IPS-NIHi11 (cell line): ENCODE measurements around the gene GATAD2A.

Source experiments
- DNase-seq: peaks from one replicate; pipeline ENCODE4 v3.0.0; 2012; ENCODE audit warnings: mixed read lengths, low spot score

Gene GATAD2A

DNA sequence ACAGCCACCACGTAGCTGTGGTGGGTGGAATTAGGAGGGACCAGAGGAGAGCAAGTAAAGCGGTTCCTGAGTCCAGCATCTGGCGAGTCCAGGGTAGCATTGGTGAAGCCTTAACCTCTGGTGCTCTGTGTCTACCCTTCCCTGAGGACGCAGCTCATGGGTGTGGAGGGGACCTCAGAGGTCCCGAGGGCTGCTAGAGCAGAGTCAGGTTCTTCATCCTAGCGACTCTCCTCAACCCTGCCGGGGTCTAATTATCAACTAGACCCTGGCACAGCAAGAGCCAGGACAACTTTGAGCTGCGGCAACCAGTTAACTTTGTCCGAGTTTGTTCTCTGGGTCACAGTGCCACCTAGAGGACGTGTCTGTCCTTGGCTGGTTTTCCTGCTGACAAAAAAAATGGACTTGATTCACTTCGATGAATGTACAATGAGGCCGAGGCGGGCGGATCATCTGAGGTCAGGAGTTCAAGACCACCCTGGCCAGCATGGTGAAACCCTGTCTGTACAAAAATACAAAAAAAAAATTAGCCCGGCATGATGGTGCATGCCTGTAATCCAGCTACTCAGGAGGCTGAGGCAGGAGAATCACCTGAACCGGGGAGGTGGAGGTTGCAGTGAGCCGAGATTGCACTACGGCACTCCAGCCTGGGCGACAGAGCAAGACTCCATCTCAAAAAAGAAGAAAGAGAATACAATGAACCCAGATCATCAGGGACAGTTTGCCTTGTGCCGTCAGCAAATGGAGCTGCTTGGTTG, 84.9 kb downstream of the GATAD2A start:
- DNase-seq: peak; percentile 79

DNA sequence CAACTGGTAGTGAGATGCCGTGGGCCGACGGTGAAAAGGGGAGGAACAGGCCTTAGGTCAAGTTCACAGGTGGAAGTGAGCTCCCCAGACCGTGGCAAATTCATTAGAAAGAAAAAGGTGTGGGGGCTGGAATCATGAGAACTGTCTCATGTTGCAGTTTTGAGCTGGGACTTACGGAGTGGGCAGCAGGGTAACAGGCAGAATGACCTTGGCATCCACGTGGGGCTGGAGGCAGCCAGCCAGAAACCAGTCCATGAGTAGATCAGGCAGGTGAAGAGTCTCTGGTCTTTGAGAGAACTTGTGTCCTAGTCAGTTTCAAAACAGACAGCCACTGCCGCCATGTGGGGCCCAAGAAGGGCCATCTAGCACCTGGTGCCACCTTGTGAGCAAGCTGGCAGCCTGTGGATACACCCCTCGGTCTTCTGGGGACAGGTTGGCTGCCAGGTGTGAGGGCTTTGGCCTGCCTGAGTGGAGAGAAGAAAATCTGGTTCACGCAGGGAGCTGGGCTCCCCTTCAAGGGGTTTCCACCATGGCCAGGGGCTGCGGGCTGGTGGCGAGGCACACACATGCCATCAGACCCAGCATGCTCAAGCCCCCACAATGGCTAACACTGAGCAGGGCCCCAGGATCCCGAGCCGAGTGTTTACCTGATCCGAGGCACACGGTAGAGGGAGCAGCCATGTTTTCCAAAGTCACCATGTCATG, 86.0 kb downstream of the GATAD2A start:
- no peak for DNase-seq

DNA sequence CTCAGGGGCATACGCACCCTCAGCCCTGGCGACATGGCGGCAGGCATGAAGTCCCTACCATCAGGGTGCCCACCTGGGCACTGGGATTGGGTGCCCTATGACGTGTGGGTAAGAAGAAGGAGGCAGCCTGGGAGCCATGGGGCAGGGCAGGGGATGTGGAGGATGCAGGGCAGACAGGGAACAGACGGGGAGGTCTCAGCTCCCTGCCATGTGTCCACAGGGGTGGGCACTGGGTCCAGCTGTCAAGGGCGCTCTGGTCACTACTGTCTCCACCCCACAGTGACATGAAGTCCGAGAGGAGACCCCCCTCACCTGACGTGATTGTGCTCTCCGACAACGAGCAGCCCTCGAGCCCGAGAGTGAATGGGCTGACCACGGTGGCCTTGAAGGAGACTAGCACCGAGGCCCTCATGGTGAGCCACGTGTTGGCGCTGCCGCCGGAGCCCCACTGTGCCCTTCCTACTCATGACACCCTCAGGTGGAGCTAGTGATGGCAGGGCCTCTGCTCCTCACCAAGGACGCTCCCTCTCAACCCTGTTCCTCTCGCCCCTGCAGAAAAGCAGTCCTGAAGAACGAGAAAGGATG, 86.6 kb downstream of the GATAD2A start:
- DNase-seq: no peak

DNA sequence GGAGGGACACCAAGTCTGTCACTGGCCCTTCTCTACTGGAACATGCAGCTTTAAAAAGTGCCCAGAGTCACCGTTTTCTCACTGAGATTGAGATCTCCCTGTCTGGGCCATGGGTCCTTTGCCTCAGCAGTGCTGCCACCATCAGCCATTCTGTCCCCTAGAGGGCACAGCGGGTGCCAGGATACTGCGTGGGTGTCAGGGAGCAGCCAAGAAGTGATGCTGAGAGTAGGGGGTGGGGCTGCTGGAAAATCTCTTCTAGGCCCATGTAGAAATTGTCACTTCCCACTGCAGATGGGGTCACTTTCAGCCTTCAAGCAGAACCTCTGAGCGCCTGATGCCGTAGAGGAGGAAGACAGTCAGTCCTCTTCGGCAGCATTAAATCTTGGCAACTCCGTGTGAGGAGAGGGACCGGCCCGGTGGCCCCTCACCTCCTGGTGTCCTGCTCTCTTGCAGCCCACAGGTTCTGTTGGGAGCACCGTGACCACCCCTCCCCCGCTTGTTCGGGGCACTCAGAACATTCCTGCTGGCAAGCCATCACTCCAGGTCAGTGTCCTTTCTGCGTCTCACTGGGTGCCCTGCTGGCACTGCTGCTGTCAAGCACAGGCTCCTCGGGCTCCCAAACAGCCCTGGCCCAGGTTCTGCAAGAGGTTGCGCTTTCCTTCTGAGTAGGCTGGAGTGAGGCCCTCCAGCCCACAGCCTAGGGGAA, 88.5 kb downstream of the GATAD2A start:
- no peak for DNase-seq

DNA sequence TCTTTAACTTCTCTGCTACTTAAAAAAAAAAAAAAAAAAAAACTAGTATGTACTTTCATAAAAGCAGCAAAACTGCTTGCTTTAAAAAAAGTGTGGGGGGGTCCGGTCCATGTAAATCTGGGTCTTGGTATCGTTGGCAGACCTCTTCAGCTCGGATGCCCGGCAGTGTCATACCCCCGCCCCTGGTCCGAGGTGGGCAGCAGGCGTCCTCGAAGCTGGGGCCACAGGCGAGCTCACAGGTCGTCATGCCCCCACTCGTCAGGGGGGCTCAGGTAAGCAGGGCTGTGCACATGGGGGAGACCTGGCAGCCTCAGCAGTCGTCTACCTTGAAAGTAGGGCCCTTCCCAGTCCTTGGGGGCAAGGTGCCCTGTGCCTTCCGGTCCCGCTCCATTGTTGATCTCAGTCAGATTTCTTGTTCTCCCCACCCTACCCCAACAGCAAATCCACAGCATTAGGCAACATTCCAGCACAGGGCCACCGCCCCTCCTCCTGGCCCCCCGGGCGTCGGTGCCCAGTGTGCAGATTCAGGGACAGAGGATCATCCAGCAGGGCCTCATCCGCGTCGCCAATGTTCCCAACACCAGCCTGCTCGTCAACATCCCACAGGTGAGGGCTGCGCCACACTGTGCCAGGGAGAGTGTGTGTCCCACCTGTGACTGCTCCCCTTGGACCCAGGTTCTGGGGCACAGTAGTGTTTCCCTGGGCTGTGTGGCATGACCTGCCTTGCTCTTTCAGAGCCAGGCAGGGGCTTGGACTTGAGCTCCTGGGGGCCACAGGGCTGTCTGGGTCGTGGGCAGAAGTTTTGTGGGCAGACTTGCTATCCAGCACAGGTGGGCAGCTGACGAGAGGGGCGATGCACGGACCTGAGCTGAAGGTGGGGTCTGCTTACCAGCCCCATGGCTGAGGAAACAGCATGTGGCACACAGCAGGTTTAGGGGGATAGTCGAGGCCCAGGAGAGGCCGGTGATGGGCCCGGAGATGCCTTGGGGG, 90.4 kb downstream of the GATAD2A start:
- DNase-seq: no peak

DNA sequence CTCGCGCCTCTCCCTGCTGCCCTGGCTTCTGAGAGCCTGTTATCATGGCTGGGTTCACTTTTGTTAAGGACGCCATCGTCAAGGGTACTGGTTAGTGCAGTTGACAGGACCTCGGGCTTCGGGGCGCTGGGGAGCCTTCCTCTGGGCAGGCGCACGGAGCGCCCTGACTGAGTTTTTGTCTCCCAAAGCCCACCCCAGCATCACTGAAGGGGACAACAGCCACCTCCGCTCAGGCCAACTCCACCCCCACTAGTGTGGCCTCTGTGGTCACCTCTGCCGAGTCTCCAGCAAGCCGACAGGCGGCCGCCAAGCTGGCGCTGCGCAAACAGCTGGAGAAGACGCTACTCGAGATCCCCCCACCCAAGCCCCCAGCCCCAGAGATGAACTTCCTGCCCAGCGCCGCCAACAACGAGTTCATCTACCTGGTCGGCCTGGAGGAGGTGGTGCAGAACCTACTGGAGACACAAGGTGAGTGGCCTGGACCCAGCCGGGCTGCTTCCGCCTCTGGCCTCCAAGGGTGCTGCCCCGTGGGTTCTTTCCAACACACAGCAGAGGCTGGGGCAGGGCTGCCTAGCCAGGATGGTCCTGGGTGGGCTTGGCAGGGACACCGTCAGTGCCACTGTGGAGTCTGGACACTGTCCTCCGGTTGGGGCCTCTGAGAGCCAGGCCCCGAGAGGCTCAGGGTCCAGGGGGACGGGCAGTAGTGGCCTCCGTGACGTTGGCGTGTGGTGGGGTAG, 92.9 kb downstream of the GATAD2A start:
- DNase-seq: no peak

DNA sequence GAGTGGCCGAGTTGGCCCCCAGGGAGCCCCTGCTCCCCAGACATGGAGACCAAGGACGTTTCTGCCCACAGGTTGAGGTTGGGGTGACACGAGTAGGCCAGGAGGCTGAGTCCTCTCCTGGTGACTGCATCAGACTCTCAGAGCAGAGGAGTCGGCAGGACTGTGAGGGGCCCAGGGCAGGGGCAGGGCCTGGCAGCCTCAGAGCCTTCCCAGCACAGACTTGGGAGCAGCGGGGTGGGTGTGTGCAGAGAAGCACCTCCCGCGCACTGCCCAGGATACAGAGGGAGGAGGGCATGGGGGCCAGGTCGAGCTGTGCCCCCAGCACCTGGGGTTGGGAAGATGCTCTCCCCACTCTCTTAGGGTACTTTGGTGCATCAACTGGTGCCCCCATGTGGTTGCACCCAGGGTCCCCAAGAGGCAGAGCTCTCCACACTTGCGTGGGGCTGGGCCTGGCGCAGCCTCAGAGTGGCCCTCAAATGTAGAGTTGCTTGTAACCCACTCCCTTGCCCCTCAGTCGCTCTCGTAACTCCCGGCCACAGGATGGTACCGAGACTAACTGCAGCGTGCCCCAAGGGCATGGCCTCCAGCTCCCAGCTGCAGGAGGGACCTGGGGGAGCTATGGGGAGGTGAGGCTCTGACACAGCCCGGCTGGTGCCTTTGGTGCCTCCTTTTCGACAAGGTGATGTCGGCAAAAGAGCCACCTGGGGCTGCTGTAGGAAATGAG, 94.0 kb downstream of the GATAD2A start:
- no peak for DNase-seq

DNA sequence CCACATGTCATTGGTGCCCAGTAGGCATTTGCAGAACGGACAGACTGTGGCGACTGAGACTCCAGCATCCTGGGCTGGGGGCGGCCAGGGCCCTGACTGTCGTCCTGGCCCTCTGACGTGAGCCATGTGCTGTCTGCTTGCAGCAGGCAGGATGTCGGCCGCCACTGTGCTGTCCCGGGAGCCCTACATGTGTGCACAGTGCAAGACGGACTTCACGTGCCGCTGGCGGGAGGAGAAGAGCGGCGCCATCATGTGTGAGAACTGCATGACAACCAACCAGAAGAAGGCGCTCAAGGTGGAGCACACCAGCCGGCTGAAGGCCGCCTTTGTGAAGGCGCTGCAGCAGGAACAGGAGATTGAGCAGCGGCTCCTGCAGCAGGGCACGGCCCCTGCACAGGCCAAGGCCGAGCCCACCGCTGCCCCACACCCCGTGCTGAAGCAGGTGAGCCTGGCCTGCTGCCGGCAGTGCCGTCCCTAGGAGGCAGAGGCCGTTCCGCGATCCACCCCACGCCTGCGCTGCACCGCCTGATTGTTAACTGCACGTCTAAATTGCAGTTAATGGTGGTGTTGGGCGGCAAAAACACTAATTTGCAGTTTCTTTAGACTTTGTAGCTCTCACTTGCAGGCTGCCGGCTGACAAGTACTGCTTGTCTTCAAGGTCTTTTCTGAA, 95.6 kb downstream of the GATAD2A start:
- DNase-seq: no peak

DNA sequence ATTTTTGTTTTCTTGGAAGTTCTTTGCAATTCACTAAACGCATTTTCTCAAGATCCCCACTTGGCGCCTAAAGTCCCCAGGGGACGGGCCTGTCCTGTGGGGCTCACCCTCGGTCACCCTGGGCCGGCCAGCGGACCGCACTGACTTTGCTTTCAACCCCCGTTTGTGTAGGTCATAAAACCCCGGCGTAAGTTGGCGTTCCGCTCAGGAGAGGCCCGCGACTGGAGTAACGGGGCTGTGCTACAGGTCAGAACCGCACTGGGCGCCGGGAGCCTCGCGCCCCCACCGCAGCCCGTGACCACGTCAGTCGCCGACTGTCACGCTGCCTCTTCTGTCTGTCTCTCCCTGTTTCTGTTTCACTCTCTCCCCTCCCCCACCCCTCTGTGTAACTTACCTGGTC, 96.3 kb downstream of the GATAD2A start:
- DNase-seq: no peak

DNA sequence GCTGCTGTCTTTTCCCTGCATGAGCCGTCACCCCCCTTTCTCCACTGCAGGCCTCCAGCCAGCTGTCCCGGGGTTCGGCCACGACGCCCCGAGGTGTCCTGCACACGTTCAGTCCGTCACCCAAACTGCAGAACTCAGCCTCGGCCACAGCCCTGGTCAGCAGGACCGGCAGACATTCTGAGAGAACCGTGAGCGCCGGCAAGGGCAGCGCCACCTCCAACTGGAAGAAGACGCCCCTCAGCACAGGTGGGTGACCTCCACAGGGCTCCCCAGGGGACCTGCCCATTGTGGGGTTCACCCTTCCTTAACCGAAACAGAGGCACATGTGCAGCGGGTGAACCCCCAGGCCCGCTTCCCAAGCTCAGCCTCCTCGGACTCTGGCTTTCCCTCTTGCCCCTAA, 96.8 kb downstream of the GATAD2A start:
- DNase-seq: no peak

DNA sequence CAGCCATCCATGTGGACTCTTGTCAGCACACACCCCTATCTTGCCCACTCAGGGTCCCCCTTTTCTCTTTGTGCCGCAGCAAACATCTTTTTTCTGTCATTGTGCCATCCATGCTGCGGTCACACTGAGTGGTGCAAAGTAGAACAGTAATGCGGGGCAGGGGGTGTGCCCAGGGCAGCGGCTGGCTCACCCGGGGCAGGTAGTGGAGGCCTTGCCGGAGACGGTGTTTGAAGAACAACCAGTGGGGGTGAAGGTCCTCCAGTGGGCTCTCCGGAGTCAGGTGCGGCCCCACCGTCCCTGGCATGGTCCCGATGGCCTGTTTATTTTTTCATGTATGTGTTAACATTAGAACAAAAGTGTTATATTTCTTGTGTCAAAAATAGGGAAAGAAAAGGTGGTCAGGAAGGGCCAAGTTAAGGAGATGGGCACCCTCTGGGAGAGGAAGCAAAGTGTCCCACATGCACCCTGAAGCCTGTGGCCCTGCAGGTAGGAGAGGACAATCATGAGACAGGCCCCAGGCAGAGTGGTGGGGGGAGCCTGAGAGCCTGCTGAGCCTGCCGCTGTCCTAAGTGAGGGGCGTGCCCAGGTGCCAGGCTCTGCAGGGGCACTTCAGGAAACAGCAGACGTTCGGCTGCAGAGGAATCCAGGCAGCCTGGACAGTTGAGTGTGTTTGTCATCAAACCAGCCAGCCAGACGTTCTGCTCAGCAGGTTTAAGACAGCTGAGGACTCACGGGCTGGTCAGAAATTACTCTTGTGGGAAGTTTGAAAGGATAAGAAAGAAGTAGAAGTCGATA, 97.5 kb downstream of the GATAD2A start:
- DNase-seq: no peak

DNA sequence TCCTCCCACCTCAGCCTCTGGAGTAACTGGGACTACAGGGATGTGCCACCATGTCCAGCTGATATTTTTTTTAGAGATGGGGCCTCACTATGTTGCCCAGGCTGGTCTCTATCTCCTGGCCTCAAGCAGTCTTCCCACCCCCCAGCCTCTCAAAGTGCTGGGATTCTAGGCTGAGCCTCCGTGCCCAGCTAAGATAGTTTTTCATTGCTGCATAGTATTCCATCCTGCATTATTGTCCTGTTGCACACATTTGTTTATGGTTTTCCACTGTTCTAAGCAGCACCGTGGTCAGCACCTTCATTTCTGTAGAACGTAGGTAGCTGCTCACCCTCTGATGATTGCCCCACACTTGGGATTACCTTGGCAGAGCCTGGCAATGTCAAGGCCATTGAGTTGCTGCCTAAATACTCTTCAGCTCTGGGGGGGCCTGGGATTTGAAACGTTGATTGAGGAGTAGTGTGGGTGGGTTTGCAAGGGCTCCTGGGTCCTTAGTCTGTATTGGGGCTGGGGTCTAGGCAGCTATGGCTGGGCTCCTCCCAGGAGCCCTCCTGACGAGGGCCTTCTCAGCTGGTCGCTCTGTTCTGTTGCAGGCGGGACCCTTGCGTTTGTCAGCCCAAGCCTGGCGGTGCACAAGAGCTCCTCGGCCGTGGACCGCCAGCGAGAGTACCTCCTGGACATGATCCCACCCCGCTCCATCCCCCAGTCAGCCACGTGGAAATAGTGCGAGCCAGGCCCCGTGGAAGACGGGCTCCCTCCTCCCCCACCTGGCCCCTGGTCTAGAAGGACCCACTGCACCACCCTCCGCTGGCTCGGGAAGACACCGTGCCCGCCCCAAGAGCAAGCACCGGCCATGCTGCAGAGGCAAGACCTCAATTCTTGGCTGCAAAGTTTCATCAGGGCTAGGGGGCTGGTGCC, 99.5 kb downstream of the GATAD2A start:
- DNase-seq: no peak

DNA sequence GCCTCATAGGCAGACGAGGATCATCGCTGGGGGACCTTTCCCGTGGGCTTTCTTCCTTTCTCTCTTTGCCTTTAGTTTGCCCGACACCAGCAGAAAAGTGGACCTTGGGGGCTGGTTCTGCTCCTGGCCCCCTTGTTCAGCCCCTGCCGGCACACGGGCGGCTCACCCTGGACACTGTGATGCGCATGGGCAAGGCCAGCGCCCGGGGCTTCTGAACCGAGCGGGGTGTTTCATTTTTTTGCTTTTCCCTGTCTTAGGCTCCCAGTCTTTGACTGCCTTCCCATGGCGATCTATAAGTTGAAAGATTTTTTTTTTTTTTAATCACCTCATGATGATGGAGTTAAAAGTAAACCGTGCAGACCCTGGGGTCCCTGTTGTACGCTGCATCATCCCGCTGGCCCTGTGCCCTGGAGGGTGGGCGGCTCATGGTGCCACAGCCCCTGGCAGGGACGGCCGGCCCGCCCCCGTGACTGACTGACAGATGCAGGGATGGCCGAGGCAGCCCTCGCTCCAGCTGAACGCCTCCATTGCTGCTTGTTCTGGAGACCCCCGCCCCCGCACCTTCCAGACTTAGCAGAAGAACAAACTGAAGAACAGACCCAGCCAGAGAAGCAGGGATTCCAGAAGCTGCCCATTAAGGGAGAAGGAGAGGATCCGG, 100.3 kb downstream of the GATAD2A start:
- DNase-seq: no peak

DNA sequence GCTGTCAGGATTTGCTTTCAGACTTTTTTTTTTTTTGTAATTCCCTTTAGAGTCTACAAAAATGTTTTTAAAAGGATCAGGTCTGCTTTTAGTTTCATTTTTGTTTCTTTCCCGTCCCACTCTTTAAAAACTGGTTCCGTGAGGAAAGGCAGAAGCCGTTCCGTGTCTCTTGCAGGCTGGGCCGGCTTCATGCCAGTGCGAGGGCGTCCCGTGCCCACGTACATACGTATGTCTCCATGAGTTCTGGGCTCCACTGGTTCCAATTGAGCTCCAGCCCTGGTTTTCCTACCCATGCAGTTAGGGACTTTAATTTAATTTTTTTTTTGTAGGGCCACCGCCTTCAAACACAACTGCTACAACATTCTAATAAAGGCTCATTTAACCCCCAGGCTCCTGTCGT, 101.1 kb downstream of the GATAD2A start:
- no peak for DNase-seq

DNA sequence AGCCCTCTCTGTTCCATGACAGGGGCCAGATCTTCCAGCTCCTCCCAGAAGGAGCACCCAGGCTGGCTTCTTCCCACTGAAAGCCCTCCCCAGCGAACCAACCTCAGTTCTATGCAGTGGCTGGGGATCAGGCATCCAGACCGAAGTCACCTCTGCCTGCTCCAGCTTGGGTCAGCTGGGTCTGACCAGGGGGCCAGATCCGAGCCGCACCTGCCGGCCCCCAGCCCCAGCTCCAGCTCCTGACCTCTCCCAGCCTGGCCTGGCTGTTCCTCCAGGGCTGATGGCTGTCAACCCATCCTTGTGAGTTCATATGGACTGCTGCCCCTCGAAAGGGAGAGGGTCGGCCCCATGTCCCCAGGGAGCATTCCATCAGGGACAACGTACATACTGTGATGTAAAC, 101.9 kb downstream of the GATAD2A start:
- DNase-seq: no peak

DNA sequence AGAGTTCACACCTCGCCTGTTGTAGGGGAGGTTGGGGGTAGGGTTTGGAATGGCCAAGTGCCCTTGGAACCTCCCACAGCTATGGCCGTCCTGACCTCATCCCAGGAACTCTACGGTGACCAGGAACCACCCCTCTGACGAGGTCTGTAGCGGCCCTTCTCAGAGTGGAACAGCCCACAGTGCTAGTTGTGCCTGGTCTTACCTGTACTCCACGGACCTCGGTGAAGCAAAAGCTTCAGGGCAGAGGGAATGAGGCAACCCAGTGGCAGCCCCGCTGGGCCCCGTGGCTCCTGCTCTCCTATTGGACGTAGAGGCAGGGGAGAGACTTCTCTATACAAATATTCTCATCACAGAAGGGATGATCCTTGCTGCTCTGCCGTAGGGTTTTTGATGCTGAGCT, 102.7 kb downstream of the GATAD2A start:
- DNase-seq: no peak

DNA sequence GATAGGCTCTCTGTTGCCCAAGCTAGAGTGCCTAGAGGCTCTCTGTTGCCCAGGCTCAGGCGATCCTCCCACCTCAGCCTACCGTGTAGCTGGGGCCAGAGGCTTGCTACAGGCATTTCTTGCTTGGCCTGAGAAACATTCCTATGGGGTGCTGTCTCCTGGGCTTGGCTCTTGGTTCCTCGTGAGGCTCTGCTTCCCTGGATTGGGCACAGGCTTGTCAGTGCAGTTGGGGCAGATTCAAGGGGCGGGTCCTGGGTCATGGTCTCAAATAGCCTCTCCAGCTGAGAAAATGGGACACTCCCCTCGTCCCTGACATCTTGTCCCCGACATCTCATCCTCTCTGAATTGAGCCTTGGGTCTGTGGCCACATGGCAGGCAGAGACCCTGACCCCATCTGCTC, 105.0 kb downstream of the GATAD2A start:
- DNase-seq: no peak
